HFFc6 (cell line): ENCODE results near the gene CILP2. TPM values are rescaled to one million over a fixed set of nuclear protein-coding genes. Genes with fewer than 3 reads are reported as not detected.

ENCODE experiments used
- DNase-seq: peaks from one replicate; pipeline ENCODE4 v3.0.0-alpha.2; 2018
- H3K27ac Mint-ChIP-seq: 2 replicates; pipeline ENCODE4 v1.8.0; 2020; ENCODE audit warnings: mild to moderate bottlenecking, mixed read lengths
- H3K27me3 Mint-ChIP-seq: 2 replicates; pipeline ENCODE4 v1.8.0; 2021; ENCODE audit warnings: mild to moderate bottlenecking, moderate library complexity, mixed read lengths; ENCODE audit not compliant: insufficient read depth
- H3K36me3 Mint-ChIP-seq: 2 replicates; pipeline ENCODE4 v1.8.0; 2021; ENCODE audit warnings: low read depth, mixed read lengths
- H3K4me1 Mint-ChIP-seq: 2 replicates; pipeline ENCODE4 v1.8.0; 2020; ENCODE audit warnings: low read depth, mixed read lengths
- H3K4me3 Mint-ChIP-seq: 2 replicates; pipeline ENCODE4 v1.8.0; 2020; ENCODE audit warnings: mild to moderate bottlenecking, moderate library complexity, mixed read lengths
- H3K9me3 Mint-ChIP-seq: 2 replicates; pipeline ENCODE4 v1.8.0; 2020; ENCODE audit warnings: mild to moderate bottlenecking, mixed read lengths
- total RNA-seq, 6 experiments: library from RNA; stranded (reverse); fragmentation: NEBNext Ultra II Directional; extraction: Animal tissue kit (Norgen Biotek cat#: 25700); gene quantifications; 2 replicates in 1 of 6; 3 replicates in 5 of 6; pipeline ENCODE4 v1.2.3, GENCODE V29; 2021
- TF ChIP-seq, protein P1 (sequence below): fragments of 200-600 bp; sonication (generic); IDR thresholded peaks from 2 replicates; pipeline ENCODE4 v1.5.0; 2021; ENCODE audit warnings: antibody characterized with exemption, mild to moderate bottlenecking

CILP2 gene
- total RNA-seq, 6 experiments from 2014 or later = 0.09 to 0.28 (median 0.15) TPM

DNA sequence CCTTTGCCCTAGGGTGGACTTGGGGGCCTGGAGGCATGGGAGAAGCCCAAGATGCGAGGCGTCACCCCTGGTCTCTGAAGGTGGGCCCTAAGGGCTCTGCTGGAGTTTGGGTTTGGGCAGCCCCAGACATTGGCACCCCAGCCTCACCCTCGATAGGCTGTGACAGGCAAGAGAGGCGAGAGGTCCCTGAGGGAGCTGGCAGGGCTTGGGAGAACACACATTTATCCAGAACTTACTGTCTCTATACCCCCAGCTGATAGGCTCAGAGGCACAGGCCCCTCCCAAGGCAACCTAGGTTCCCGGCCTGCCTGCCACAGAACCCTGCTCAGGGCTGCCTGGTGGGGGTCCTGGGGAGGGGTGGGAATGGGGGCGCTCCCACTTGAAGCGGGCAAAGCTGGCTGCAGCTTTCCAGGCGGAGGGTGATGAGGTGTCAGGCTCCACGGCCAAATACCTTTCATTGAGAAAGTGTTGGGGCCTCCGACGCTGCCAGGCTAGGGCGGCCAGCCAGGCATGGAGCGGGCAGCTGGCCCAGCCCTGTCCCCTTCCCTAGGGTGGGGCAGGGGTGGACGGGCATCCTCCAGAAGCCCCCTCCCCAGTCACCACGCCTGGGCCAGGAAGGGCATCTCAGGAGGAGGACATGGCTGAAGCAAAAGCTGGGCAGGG is 9.7 kb downstream of the CILP2 start:
- no peak overlapping the region for H3K27ac Mint-ChIP-seq
- no peak overlapping the region for H3K4me3 Mint-ChIP-seq
- peaks cover 5% of the 10 kb centered on the region for H3K4me1 Mint-ChIP-seq
- no peak for DNase-seq
- peaks cover 3% of the 10 kb centered on the region for H3K27me3 Mint-ChIP-seq
- no peaks in the 10 kb centered on the region for H3K9me3 Mint-ChIP-seq
- no peaks in the 10 kb centered on the region for H3K36me3 Mint-ChIP-seq
- TF ChIP-seq, protein P1, sequence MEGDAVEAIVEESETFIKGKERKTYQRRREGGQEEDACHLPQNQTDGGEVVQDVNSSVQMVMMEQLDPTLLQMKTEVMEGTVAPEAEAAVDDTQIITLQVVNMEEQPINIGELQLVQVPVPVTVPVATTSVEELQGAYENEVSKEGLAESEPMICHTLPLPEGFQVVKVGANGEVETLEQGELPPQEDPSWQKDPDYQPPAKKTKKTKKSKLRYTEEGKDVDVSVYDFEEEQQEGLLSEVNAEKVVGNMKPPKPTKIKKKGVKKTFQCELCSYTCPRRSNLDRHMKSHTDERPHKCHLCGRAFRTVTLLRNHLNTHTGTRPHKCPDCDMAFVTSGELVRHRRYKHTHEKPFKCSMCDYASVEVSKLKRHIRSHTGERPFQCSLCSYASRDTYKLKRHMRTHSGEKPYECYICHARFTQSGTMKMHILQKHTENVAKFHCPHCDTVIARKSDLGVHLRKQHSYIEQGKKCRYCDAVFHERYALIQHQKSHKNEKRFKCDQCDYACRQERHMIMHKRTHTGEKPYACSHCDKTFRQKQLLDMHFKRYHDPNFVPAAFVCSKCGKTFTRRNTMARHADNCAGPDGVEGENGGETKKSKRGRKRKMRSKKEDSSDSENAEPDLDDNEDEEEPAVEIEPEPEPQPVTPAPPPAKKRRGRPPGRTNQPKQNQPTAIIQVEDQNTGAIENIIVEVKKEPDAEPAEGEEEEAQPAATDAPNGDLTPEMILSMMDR = no peak

DNA sequence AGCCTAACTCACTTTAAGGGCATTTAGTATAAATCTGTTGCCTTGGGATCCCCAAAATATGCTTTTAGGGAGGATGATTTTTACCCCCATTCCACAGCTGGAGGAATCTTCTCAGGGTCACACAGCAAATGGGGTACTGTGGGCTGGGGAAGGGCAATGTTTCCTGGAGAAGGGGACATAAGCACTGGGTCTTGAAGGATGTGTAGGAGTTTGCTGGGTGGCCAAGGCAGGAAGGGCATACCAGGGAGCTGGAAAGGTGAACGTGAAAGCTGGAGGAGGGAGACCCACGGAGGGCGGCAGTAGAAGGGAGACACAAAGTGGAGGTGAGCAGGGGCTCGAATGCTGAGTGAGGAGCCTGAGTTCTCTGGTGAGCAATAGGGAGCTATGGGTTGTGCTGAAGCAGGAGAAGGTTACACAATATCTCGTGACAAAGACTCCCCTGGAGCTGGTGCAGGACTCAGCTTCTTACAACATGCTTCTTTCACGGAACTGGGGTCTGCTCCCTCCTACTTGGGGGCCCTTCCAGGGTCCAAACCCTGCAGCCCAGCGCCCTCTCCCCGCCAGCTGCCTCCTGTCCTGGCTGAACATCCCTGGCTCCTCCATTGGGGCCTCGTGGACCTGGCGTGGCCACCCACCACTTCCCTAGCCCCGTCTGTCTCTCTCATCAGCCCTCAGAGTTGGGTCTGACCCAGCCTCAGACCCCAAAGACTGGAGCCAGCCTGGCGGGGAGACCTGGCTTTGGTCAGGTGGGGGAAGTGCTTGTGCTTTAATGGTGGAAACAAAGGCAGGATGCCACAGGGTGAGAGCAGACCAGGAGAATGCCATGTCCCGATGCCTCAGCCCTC is 11.1 kb downstream of the CILP2 start:
- no peak for DNase-seq
- no peak overlapping the region for H3K4me3 Mint-ChIP-seq
- peaks cover 5% of the 10 kb centered on the region for H3K4me1 Mint-ChIP-seq

DNA sequence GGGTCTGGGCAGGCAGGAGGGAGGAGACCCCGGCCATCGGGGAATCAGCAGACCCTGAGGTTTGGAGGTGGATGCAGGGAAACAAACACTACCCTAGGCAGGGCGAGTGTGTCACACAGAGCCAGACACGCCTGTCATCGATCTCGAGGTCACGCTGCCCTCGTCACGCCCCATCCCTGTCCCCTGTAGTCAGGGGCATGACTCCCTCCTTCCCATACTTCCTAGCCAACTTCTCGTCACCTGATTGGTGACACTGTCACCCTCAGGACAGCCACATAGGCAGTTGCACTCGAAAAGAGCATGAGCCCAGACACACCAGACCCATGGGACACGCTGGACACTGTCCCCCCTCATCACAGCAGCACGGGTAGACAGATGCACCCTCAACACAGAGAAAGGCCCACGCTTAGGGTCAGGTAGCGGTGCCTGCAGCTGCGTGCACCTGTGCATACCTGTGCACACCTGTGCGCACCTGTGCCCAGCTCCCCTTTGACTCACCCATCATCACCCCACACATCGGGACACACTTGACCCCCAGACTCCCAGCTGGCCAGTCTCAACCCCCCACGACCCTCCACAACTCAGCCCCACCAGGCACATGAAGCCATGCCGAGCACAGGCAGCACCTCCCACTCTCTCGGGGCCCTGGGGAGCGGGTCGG is 11.9 kb downstream of the CILP2 start:
- TF ChIP-seq, protein P1 = no peak
- Mint-ChIP-seq H3K9me3 (no peaks in the 10 kb centered on the region), H3K4me1 (peaks cover 5% of the 10 kb centered on the region), H3K4me3 (no peak overlapping the region), H3K27ac (no peak overlapping the region), H3K27me3 (peaks cover 6% of the 10 kb centered on the region), H3K36me3 (no peaks in the 10 kb centered on the region)
- DNase-seq = no peak

More for the DNA sequence above, 11.1 kb downstream of the CILP2 start:
- no peaks in the 10 kb centered on the region for H3K9me3 Mint-ChIP-seq
- no peak overlapping the region for H3K27ac Mint-ChIP-seq
- TF ChIP-seq, protein P1 = no peak
- peaks cover 6% of the 10 kb centered on the region for H3K27me3 Mint-ChIP-seq
- no peaks in the 10 kb centered on the region for H3K36me3 Mint-ChIP-seq

DNA sequence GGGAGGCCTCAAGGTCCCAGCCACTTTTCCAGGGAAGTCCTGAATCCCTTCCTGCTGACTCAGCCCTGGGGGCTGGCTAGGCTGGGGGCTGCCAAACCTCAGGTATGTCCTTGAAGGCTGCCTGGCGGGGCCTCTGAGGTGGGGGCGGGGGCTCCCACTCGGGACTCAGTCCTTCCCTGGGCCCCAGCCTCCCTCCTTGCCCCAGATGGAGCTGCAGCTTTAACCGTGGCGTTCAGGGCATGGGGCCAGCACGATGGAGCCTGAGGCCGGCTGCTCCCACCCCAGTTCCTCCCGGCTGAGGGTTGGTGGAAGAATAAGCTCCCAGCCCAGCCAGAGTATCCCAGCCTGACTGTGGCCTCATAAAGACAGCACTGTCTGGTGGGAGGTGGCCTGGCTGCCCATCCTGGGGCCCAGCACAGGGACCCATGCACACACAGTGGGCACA is 12.4 kb downstream of the CILP2 start:
- Mint-ChIP-seq H3K4me1 (peaks cover 5% of the 10 kb centered on the region), H3K27me3 (peaks cover 6% of the 10 kb centered on the region), H3K36me3 (no peaks in the 10 kb centered on the region), H3K27ac (no peak overlapping the region), H3K9me3 (no peaks in the 10 kb centered on the region), H3K4me3 (no peak overlapping the region)
- TF ChIP-seq, protein P1 = no peak
- peak; percentile 39 for DNase-seq

DNA sequence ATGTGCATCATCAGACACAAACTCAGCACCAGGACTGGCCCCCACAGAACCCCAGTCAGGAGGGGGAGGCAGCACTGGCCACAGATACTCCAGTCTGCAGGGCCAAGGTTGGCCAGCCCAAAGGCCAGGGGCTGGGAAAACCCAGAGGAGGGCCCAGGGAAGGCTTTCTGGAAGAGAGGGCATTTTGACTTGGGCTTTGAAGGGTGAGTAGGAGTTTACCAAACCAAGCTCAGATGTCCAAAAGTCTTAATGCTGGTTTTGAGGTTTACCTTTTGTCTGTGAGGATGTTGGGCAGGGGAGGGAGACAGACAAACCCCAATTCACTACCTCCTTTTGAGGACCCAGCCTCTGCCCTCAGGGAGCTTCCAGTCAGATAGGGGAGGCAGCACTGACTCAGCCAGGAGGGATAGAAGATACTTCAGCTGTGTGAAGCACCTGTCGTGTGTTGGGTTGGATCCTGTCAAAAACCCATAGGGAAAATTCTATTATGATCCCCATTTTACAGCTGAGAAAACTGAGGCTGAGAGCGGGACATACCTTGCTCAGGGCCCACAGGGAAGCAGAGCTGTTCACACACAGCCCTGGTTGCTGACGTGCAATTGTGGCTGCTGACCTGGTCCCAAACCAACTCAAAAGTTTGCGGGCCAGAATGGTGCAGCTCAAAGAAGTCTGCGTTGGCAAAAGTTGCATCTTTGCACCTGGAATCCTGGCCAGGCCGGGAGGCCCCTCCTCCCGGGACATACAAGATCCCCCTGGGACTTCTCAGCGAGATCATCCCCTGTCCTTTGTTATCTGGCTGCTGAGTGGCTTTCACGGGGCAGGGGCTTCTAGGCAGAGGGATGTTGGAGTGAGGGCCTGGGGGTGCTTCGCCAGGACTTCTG is 13.1 kb downstream of the CILP2 start:
- Mint-ChIP-seq H3K27ac (no peak overlapping the region), H3K36me3 (no peaks in the 10 kb centered on the region), H3K4me1 (peaks cover 5% of the 10 kb centered on the region), H3K4me3 (no peak overlapping the region), H3K27me3 (peaks cover 6% of the 10 kb centered on the region), H3K9me3 (no peaks in the 10 kb centered on the region)
- TF ChIP-seq, protein P1 = no peak
- DNase-seq = no peak
